Measurements from ENCODE around the gene PAQR9.

The PAQR9 gene

DNA sequence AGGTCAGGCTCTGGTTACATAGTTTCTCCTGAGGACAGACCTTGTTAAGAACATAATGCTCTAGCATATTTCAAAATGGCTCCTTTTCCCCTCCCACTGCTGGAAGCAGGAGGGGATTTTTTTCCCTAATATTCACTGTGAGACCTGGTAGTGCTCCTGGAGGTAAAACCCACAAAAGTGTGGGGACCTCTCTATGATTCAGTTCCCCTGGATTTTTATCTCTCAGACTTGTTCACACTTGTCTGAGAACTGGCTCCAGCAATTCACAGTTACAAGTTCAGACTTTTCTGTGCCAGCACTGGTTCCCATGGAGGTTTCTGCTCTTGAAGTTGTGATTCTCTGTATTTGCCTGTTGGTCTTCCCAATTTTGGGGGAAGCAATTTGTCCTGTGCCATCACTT lies 38.3 kb downstream of the PAQR9 start:
- no peak for DNase-seq (ENCODE audit: low read depth in 2 of 3, low spot score in 2 of 3)

DNA sequence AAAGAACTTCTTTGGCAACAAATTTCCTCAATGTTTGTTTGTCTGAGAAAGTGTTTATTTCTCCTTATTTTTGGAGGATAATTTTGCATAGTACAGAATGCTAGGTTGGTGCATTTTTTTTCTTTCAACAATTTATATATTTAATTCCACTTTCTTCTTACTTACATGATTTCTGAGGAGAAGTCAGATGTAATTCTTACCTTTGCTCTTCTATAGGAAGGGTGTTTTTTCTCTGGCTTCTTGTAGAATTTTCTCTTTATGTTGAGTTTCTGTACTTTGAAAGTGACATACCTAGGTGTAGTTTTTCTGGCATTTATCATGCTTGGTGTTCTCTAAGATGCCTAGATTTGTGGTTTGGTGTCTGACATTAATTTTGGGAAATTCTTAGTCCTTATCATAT lies 39.8 kb downstream of the PAQR9 start:
- no peak for DNase-seq (ENCODE audit: low read depth in 2 of 3, low spot score in 2 of 3)

DNA sequence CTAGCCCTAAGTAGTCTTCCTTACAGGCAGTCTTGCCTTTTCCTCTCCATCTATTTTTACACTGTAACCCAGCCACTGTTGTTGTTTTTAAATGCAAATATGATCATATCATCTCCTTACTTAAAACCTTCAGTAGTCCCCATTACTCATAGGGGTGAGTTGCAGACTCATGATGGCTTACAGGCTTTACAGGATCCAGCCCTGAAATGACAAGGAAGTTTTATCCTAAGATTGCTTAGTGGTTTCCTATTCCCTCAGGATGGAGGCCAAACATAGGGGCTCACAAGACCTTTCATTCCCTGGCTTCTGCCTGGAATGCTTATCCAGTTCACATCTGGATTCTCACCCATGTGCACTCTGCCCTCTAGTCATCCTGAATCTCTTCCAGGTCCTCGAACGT lies 46.9 kb downstream of the PAQR9 start:
- DNase-seq (ENCODE audit: low read depth in 2 of 3, low spot score in 2 of 3) = no peak

DNA sequence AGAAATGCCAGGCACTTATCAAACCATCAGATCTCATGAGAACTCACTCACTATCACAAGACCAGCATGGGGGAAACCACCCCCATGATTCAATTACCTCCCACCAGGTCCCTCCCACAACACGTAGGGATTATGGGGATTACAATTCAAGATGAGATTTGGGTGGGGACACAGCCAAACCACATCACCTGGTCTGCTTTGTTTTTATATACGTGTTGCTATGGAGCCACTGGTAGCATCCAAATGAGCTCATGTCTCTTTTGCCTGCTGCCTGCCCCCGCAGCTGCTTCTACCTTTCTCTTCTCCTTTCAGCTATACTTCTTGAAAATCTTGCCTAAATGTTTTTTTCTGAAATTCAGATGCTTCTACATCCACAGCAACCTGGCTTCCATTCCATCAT lies 47.8 kb downstream of the PAQR9 start:
- no peak for DNase-seq (ENCODE audit: low read depth in 2 of 3, low spot score in 2 of 3)

DNA sequence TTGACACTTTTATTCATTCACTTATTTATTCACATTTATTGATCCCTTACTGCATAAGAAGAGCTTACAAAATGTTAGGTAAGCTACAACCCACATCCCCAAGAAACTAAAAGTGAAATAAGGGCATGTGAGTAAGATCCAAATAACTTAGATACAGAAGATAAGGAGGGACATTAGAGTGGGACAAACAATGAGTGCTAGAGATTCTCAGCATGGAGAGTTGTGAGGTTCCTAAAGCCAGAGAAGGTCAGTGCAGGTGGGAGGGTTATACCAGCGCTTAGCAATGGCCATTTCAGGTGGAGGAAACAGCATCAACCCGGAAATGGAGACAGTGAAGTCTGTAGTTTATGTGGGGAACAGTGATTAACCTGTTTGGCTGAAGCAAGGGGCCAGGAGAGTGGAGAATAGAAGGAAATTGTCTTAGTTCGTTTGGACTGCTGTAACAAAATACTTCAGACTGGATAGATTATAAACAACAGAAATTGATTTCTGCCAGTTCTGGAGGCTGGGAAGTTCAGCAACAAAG lies 49.1 kb downstream of the PAQR9 start:
- DNase-seq (ENCODE audit: low read depth in 2 of 3, low spot score in 2 of 3) = no peak

DNA sequence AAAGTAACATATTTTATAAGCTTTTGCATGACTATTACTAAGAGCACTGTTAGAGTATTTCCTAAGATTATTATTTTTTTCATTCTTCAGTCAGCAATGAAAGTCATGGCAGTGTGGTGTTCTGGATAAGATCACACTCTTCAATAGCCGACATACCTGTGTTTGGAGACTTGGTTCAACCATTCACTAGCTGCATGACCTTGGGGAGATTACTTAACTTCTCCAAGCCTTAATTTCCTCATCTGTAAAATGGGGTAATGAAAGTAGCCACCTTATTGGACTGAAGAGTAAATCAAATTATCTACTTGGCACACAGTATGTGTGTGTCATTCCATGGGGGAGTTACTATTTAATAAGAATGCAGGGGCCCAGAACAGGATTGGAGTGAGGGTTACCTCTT lies 50.0 kb downstream of the PAQR9 start:
- DNase-seq (ENCODE audit: low read depth in 2 of 3, low spot score in 2 of 3) = no peak

DNA sequence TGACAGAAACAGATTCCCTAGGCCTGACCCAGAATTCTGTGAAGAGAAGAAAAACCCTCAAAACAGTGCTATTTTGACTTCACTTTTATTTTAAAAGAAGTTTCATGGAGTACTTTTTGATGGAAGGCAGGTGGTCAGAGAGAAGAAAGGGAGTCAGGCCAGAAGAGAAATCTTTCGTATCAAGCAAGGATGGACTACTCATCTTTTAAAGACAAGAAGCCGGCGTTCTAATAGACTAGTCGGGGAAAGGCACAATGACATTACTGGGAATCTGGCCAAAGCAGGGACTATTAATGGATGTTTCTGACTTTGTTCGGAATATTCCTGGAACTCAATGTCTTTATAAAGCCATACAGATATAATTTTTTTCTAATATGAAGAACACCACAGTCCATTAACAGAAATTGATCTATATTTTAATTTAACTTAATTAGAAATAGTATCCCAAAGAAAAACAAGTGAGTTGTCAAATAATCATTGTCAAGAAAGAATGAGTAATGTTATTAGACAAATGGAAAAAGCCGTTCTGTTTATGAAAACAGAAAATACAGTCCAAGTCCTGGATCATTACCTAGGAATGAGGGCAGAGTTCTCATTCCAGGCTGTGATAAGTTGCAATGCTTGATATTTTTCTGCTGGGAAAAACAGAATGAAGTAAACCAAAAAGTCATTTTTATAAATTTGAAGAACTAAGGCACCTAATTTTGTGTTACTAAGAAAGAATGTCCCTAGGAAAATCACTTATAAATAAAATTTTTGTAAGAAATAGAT lies 50.9 kb downstream of the PAQR9 start:
- DNase-seq (ENCODE audit: low read depth in 2 of 3, low spot score in 2 of 3) = no peak
